ENCODE results near the gene ELOB. TPM values are rescaled to one million over a fixed set of nuclear protein-coding genes. Genes with fewer than 3 reads are reported as not detected.
"Not testable (repeated sequence)": the region's sequence is repeated elsewhere in the genome, so short reads cannot be mapped to it uniquely, and the experiment has no call there.

The ELOB gene
- total RNA-seq, 1 donor, result 263 TPM

GRCh38 chr16:2726923-2727322, 50.2 kb downstream of the ELOB start:
- DNase-seq (ENCODE audit: low read depth in 2 of 3, low spot score in 2 of 3), result no peak

- DNase-seq (ENCODE audit: low read depth in 2 of 3, low spot score in 2 of 3), result no peak
Measured at GRCh38 chr16:2724816-2725348, 52.2 kb downstream of the ELOB start.

GRCh38 chr16:2724088-2724676, 52.9 kb downstream of the ELOB start:
- DNase-seq (ENCODE audit: low read depth in 2 of 3, low spot score in 2 of 3), result no peak

GRCh38 chr16:2721634-2722173, 55.4 kb downstream of the ELOB start:
- not testable (repeated sequence) for DNase-seq (ENCODE audit: low read depth in 2 of 3, low spot score in 2 of 3)

Small RNAs within 50 kb of the gene (small RNA-seq; reads per million reads assigned to genes)
- not detected for gene SNORA3C

Other genes starting within 250 kb of the ELOB start
- gene CEMP1, start 245.9 kb downstream of the ELOB start, total RNA-seq, result 0.27 TPM
- 21.5 TPM for gene PDPK1, start 239.3 kb downstream of the ELOB start, total RNA-seq
- gene KCTD5, start 94.8 kb downstream of the ELOB start, total RNA-seq, result 19.4 TPM
- gene PRSS27, start 57.1 kb downstream of the ELOB start, total RNA-seq, result 3.2 TPM
- gene SRRM2, start 24.6 kb downstream of the ELOB start, total RNA-seq, result 130 TPM
- not detected for gene PRSS33, start 10.3 kb upstream of the ELOB start, total RNA-seq
- 0.27 TPM for gene PRSS41, start 21.2 kb upstream of the ELOB start, total RNA-seq
- gene PRSS21, start 40.0 kb upstream of the ELOB start, total RNA-seq, result 27.2 TPM
- 4.3 TPM for gene ZG16B, start 53.0 kb upstream of the ELOB start, total RNA-seq
- not detected for gene PRSS22, start 80.9 kb upstream of the ELOB start, total RNA-seq
- 54.1 TPM for gene FLYWCH2, start 105.9 kb upstream of the ELOB start, total RNA-seq
- 28.3 TPM for gene FLYWCH1, start 134.7 kb upstream of the ELOB start, total RNA-seq
- gene KREMEN2, start 187.0 kb upstream of the ELOB start, total RNA-seq, result under 0.01 TPM
- 19.4 TPM for gene PAQR4, start 192.1 kb upstream of the ELOB start, total RNA-seq
- 7.3 TPM for gene PKMYT1, start 203.2 kb upstream of the ELOB start, total RNA-seq
- 0.27 TPM for gene CLDN9, start 235.6 kb upstream of the ELOB start, total RNA-seq
- gene CLDN6, start 240.9 kb upstream of the ELOB start, total RNA-seq, result 0.27 TPM
- 7.8 TPM for gene TNFRSF12A, start 243.1 kb upstream of the ELOB start, total RNA-seq
- 17.8 TPM for gene HCFC1R1, start 246.7 kb upstream of the ELOB start, total RNA-seq
- gene THOC6, start 246.8 kb upstream of the ELOB start, total RNA-seq, result 45.0 TPM